ENCODE measurements around the gene DENND4B.

DENND4B gene

GRCh38 chr1:153946622-153947241 is at the start of gene DENND4B:
Gene DENND4B (minus strand): TSS chr1:153946718. CDS start chr1:153944374, 2,344 bp downstream.
- Histone ChIP-seq H3K4me3 (ENCODE audit: low read length) (peak within 1 kb of the TSS; percentile 76), H3F3A (ENCODE audit: control insufficient read depth, insufficient read depth) (peaks cover 21% of the 10 kb centered on the region), H3K27me3 (ENCODE audit: control insufficient read depth, low read length) (no peaks in the 10 kb centered on the region), H3K27ac (ENCODE audit: low read depth, low read length) (peak within 1 kb of the TSS; percentile 90), H3K9me2 (replicated peaks; ENCODE audit: control insufficient read depth, low read length) (no peaks in the 10 kb centered on the region), H3K79me2 (ENCODE audit: control insufficient read depth, low read length) (peaks cover 38% of the 10 kb centered on the region), H3K36me3 (ENCODE audit: control insufficient read depth, low read length) (peaks cover 84% of the 10 kb centered on the region), H3K9me3 (ENCODE audit: control insufficient read depth, insufficient read depth, low read length) (no peaks in the 10 kb centered on the region), H4K20me1 (ENCODE audit: control insufficient read depth, insufficient read depth, low read depth, low read length) (no peaks in the 10 kb centered on the region), H3K4me1 (ENCODE audit: control insufficient read depth, low read length) (peaks cover 59% of the 10 kb centered on the region), H3K4me2 (ENCODE audit: low read length) (peak within 1 kb of the TSS; percentile 86)
- TF ChIP-seq EZH2phosphoT487 (IDR thresholded peaks at IDR 0.05; ENCODE audit: borderline replicate concordance, low read length) = no peak
- TF ChIP-seq CTCF (IDR thresholded peaks at IDR 0.05; ENCODE audit: low read depth, low read length, poor library complexity, severe bottlenecking) = peak; percentile 90

GRCh38 chr1:153995640-153996039 is 49.1 kb upstream of the DENND4B start:
- Histone ChIP-seq H4K20me1 (ENCODE audit: control insufficient read depth, insufficient read depth, low read depth, low read length) (0 out of 2 replicates have a peak, but pooled peaks cover 4% of the 10 kb centered on the region), H3K36me3 (ENCODE audit: control insufficient read depth, low read length) (peaks cover 49% of the 10 kb centered on the region), H3K9me2 (replicated peaks; ENCODE audit: control insufficient read depth, low read length) (no peaks in the 10 kb centered on the region), H3K79me2 (ENCODE audit: control insufficient read depth, low read length) (peaks cover 25% of the 10 kb centered on the region), H3K4me1 (ENCODE audit: control insufficient read depth, low read length) (peaks cover 21% of the 10 kb centered on the region), H3K27me3 (ENCODE audit: control insufficient read depth, low read length) (no peaks in the 10 kb centered on the region), H3F3A (ENCODE audit: control insufficient read depth, insufficient read depth) (peaks cover 50% of the 10 kb centered on the region), H3K27ac (ENCODE audit: low read depth, low read length) (no peak overlapping the region), H3K9me3 (ENCODE audit: control insufficient read depth, insufficient read depth, low read length) (no peaks in the 10 kb centered on the region), H3K4me3 (ENCODE audit: low read length) (no peak overlapping the region), H3K4me2 (ENCODE audit: low read length) (no peak overlapping the region)
- TF ChIP-seq EZH2phosphoT487 (IDR thresholded peaks at IDR 0.05; ENCODE audit: borderline replicate concordance, low read length) (no peak), CTCF (IDR thresholded peaks at IDR 0.05; ENCODE audit: low read depth, low read length, poor library complexity, severe bottlenecking) (no peak)

- Histone ChIP-seq H3K4me3 (ENCODE audit: low read length) (no peak overlapping the region), H3K27ac (ENCODE audit: low read depth, low read length) (no peak overlapping the region), H3K9me2 (replicated peaks; ENCODE audit: control insufficient read depth, low read length) (no peaks in the 10 kb centered on the region), H3K27me3 (ENCODE audit: control insufficient read depth, low read length) (no peaks in the 10 kb centered on the region), H4K20me1 (ENCODE audit: control insufficient read depth, insufficient read depth, low read depth, low read length) (0 out of 2 replicates have a peak, but pooled peaks cover 4% of the 10 kb centered on the region), H3F3A (ENCODE audit: control insufficient read depth, insufficient read depth) (peaks cover 50% of the 10 kb centered on the region), H3K9me3 (ENCODE audit: control insufficient read depth, insufficient read depth, low read length) (no peaks in the 10 kb centered on the region), H3K4me1 (ENCODE audit: control insufficient read depth, low read length) (peaks cover 24% of the 10 kb centered on the region), H3K36me3 (ENCODE audit: control insufficient read depth, low read length) (peaks cover 50% of the 10 kb centered on the region), H3K4me2 (ENCODE audit: low read length) (no peak overlapping the region), H3K79me2 (ENCODE audit: control insufficient read depth, low read length) (peaks cover 26% of the 10 kb centered on the region)
- TF ChIP-seq EZH2phosphoT487 (IDR thresholded peaks at IDR 0.05; ENCODE audit: borderline replicate concordance, low read length) = no peak
- no peak for TF ChIP-seq CTCF (IDR thresholded peaks at IDR 0.05; ENCODE audit: low read depth, low read length, poor library complexity, severe bottlenecking)
These were observed 48.7 kb upstream of the DENND4B start for GRCh38 chr1:153995202-153995601.

All from DOHH2 (cell line).